ENCODE data around the gene GAB2. TPM values are rescaled to one million over a fixed set of nuclear protein-coding genes. Genes with fewer than 3 reads are reported as not detected.
A peak's percentile ranks its signal among the peaks of the same experiment; 100 is the strongest.

GAB2 gene
- total RNA-seq, 3 donors from 2014 or later, result 21.5 to 36.1 (median 26.6) TPM

DNA sequence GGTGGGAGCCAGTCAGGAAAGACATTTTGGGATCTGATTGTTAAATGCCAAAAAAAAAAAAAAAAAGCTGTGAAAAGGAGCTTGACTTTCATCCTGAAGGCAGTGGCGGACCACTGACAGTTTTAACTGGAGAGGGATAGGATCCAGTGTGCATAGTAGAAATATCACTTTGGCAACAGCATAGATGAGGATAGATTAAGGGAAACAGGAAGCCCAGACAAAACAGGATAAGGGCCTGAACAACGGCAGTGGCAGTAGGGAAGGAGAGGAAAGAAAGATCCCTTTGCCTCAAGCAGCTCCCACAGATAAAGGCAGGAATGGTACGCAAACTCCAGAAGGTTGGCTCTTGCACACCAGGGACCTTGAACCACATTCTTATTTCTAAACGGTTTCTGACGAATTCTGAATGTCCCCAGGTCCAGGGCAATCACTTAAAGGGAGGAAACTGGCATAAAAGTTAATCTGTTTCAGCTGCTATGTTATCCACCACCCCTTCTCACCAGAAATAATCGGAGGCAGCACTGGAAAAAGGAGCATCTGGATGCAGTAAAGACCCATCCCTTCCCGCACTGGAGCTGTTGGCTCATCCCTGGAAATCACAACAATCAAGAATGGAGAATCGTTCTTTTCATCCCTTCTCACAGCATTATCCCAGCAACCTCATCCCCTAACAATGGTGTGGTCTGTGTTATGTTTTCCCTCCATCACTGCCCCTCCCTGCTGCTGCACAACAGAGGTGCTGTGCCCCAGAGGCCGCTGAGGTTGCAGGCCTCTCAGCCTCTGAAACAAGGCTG, 99.1 kb downstream of the GAB2 start:
- no peaks in the 10 kb centered on the region for H3K9me3 ChIP-seq
- intact Hi-C loops (cut with DNase I, micrococcal nuclease), result no loop called here
- DNase-seq (no peak), ATAC-seq (no peak)
- TF ChIP-seq, protein P1, sequence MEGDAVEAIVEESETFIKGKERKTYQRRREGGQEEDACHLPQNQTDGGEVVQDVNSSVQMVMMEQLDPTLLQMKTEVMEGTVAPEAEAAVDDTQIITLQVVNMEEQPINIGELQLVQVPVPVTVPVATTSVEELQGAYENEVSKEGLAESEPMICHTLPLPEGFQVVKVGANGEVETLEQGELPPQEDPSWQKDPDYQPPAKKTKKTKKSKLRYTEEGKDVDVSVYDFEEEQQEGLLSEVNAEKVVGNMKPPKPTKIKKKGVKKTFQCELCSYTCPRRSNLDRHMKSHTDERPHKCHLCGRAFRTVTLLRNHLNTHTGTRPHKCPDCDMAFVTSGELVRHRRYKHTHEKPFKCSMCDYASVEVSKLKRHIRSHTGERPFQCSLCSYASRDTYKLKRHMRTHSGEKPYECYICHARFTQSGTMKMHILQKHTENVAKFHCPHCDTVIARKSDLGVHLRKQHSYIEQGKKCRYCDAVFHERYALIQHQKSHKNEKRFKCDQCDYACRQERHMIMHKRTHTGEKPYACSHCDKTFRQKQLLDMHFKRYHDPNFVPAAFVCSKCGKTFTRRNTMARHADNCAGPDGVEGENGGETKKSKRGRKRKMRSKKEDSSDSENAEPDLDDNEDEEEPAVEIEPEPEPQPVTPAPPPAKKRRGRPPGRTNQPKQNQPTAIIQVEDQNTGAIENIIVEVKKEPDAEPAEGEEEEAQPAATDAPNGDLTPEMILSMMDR (IDR thresholded peaks at IDR 0.05), result no peak
- H3K36me3 ChIP-seq (ENCODE audit: low read depth), result no peaks in the 10 kb centered on the region
- peaks cover 15% of the 10 kb centered on the region for H3K4me1 ChIP-seq (ENCODE audit: low read depth)
- no peak overlapping the region for H3K4me3 ChIP-seq

DNA sequence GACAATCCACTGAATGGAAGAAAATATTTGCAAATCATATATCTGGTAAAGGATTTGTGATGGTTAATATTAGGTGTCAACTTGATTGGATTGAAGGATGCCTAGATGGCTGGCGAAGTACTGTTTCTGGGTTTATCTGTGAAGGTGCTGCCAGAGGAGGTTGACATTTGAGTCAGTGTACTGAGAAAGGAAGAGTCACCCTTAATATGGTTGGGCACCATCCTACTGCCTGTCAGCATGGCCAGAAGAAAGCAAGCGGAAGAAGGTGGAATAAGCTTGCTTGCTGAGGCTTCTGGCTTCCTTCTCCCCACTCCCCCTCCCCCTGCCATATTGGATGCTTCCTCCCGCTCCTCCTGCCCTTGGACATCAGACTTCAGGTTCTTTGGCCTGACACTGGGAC, 101.9 kb downstream of the GAB2 start:
- Histone ChIP-seq H3K36me3 (ENCODE audit: low read depth) (no peaks in the 10 kb centered on the region), H3K4me1 (ENCODE audit: low read depth) (peaks cover 33% of the 10 kb centered on the region), H3K4me3 (no peak overlapping the region), H3K9me3 (no peaks in the 10 kb centered on the region)
- ATAC-seq, result no peak
- TF ChIP-seq, protein P1 (IDR thresholded peaks at IDR 0.05), result no peak
- no peak for DNase-seq
- intact Hi-C loops (cut with DNase I, micrococcal nuclease), result no loop called here

DNA sequence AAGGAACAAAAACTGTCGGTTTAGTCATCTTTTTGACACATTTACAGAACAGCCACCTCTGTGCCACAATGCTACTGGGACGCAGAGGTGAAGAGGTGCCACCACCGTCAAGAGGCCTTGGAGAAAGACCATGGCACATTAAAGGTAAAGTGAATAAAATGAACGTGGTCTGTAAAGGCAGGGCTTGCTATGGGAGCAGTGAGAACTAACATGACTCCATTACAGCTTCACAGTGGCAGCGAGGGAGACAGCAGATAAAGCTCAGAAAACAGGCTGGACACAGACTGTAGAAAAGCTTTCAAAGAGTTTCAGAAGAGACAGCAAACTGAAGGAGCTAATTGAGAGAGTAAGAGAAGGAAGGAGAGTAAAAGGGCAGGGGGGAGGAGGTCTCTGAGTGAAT, 102.9 kb downstream of the GAB2 start:
- TF ChIP-seq, protein P1 (IDR thresholded peaks at IDR 0.05), result no peak
- Histone ChIP-seq H3K4me1 (ENCODE audit: low read depth) (peaks cover 30% of the 10 kb centered on the region), H3K9me3 (no peaks in the 10 kb centered on the region), H3K36me3 (ENCODE audit: low read depth) (no peaks in the 10 kb centered on the region), H3K4me3 (no peak overlapping the region)
- no peak for ATAC-seq
- no peak for DNase-seq
- intact Hi-C loops (cut with DNase I, micrococcal nuclease), result no loop called here

DNA sequence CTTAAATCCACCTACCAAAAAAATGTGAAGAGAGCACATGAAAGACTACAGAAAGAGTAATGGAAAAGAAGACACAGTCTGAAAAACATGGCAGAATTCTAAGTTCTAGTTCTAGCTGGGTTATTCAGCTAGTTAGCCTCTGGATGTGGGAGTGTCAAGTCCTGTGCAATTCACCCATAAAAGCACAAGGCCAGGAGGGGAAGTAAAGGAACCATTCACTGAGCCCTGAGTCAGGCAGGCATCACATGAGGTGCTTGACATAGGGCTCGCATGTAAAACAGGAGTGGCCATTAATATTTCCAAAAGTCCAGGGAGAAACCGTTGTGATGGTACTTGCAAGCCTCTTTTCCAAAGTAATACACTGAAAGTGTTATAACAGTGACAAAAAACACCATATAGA, 103.7 kb downstream of the GAB2 start:
- no peaks in the 10 kb centered on the region for H3K36me3 ChIP-seq (ENCODE audit: low read depth)
- TF ChIP-seq, protein P1 (IDR thresholded peaks at IDR 0.05), result no peak
- no peak overlapping the region for H3K4me3 ChIP-seq
- ATAC-seq, result peak; percentile 80
- no peaks in the 10 kb centered on the region for H3K9me3 ChIP-seq
- peak in 1 of 3 donors; percentile 23 for DNase-seq
- intact Hi-C loops (cut with DNase I, micrococcal nuclease), result no loop called here
- peaks cover 22% of the 10 kb centered on the region for H3K4me1 ChIP-seq (ENCODE audit: low read depth)

DNA sequence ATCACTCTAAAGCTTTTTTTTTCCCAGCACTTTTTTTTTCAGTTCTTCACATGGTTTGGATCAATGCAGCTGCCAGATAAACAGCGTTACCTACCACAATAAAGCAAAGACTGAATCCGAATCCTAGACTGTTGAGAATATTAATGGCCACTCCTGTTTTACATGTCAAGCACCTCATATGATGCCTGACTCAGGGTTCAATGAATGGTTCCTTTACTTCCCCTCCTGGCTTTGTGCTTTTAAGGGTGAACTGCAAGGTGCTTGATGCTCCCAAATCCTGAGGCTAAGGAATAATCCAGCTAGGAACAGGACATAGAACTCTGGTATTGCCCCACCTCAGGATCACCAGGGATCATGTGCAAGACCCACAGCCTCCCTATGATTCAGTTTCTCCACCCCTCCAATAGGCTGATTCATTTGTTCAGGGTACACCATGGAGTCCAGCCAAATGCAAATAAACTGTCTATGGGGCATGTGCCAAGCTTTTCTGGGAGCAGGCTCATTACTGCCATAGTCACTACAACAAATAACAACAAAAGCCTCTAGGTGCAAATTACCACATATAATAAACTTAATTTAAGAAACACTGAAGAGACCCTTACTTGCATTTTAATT, 104.3 kb downstream of the GAB2 start:
- peak in 1 of 3 donors; percentile 42 for DNase-seq
- Histone ChIP-seq H3K4me1 (ENCODE audit: low read depth) (peaks cover 19% of the 10 kb centered on the region), H3K4me3 (no peak overlapping the region), H3K36me3 (ENCODE audit: low read depth) (no peaks in the 10 kb centered on the region), H3K9me3 (no peaks in the 10 kb centered on the region)
- intact Hi-C loops (cut with DNase I, micrococcal nuclease), result no loop called here
- TF ChIP-seq, protein P1 (IDR thresholded peaks at IDR 0.05), result no peak
- peak; percentile 85 for ATAC-seq
